ENCODE measurements around the gene ADGRL3.
"Not testable (repeated sequence)": the region's sequence is repeated elsewhere in the genome, so short reads cannot be mapped to it uniquely, and the experiment has no call there.

The ADGRL3 gene

DNA sequence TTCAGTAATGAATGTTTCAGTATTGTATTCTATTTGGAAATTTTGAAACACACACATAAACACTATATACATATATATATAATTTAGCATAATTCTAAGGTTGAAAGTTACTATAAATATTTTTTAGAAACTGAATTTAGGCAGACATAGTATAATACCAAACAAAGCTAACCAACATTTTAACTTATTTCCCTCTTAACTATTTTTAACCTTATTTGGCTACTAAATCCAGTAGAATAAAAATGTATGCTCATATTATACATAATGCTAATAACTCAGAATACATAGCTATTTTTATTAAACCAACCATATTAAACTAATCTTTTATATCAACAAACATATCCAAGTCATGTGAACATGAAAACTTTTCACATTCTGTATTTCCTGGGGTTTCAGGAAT is 563.6 kb downstream of the ADGRL3 start:
- no peak for DNase-seq

DNA sequence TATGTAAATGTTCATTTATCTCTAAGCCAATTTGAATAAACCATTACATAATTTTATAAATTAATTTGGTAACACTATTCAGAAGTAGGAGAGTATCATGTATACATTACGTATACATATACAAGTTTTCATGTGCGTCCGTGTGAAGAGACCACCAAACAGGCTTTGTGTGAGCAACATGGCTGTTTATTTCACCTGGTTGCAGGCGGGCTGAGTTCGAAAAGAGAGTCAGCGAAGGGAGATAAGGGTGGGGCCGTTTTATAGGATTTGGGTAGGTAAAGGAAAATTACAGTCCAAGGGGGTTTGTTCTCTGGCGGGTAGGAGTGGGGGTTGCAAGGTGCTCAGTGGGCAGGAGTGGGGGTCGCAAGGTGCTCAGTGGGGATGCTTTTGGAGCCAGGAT is 564.0 kb downstream of the ADGRL3 start:
- not testable (repeated sequence) for DNase-seq

DNA sequence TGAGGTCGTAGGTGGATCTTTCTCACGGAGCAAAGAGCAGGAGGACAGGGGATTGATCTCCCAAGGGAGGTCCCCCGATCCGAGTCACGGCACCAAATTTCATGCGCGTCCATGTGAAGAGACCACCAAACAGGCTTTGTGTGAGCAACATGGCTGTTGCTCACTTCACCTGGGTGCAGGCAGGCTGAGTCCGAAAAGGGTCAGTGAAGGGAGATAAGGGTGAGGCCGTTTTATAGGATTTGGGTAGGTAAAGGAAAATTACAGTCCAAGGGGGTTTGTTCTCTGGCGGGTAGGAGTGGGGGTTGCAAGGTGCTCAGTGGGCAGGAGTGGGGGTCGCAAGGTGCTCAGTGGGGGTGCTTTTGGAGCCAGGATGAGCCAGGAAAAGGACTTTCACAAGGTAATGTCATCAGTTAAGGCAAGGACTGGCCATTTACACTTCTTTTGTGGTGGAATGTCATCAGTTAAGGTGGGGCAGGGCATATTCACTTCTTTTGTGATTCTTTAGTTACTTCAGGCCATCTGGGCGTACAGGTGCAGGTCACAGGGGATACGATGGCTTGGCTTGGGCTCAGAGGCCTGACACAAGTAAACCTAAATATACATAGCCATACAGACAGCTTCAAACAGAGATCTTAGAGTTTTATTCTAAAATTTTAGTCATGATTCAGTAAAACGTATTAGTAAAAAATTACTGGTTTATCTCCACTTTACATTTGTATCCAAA is 569.5 kb downstream of the ADGRL3 start:
- DNase-seq, result not testable (repeated sequence)

DNA sequence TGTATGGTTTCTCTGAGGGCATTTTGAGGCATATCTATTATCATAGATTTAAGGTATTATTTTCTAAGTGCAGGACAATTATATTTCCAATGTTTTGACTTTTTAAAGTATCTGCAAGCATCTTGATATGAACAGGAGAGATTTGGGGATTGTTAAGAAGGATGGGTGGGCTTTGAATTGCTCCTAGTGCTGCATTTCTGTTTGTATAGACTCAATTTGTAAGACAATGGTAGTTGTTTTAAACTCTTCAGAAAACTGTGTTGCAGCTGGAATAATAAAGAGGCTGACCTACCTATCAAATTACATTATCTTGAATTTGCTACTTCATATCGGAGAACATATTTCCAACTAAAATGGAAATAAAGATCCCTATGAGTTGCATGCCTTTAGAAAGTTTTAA is 570.3 kb downstream of the ADGRL3 start:
- DNase-seq, result no peak

DNA sequence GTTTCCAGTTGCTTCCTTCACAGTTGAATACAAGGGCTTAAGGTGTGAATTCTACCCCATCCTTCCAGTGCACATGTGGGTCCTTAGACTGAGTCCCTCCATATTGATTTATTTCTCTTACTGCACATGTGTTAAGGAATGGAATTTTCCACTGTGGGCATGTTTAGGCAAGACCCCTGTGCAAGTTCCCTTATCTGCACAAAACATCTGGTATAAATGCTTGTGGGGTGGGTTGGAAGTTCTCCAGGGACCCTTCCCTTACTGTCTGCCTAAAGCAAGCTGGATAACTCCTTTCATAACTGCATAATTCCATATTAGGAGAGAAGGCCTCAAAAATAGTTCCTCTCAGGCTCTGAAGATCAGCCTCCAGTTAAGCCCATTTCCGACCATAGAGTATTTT is 570.9 kb downstream of the ADGRL3 start:
- DNase-seq, result no peak

DNA sequence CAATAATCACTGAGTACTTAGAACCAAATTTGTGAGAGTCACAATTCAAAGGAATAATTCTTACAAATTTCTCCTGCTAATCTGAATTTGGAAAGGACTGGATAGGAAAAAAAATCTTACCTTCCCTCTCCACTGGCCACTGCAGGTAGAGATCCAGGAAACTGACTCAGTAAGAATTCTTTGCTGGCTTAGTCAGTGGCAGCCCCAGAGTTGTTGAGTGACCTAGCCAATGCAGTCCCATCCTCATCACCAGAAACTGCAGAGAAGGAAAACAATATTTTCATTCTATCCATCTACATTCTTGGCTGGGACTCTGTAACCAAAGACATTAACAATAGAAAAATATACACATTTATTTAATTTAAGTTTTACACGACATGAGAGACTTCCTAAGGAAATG is 572.0 kb downstream of the ADGRL3 start:
- DNase-seq, result no peak

DNA sequence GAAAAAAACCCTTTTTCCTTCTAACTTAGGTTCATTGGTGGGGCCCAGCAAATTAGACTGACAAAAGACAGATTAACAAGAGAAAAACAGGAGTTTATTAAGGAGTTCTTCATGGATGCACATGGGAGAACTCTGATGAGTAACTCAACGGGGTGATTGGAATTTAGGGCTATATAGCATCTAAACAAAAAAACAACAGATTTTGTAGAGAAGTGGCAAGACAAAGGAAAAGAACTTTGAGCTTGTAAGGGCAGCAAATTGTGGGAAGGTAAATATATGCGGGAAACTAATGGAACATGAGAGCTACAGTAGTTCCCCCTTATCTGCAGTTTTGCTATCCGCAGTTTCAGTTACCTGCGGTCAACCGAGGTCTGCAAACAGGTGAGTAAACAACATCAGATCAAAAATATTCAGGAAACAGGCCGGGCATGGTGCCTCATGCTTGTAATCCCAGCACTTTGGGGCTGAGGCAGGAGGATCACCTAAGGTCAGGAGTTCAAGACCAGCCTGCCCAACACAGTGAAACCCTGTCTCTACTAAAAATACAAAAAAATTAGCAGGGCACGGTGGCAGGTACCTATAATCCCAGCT is 573.6 kb downstream of the ADGRL3 start:
- no peak for DNase-seq

DNA sequence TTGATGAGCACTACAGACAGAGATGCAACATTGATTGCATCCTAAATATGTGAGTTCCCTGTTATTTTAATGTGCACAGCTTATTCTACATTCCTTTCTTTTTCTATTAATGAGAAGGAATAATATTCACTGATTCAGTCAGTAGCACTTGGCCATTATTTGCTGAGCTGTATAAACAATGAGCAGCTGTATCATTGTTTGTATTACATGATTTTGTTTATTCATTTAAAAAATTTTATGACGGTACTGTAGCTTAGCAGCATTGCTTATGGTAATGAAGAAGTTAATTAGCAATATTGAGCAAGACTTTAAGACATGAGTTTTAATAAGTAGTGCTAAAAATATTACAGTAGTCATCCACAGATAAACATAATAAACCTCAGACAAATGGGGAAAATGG is 582.0 kb downstream of the ADGRL3 start:
- no peak for DNase-seq

DNA sequence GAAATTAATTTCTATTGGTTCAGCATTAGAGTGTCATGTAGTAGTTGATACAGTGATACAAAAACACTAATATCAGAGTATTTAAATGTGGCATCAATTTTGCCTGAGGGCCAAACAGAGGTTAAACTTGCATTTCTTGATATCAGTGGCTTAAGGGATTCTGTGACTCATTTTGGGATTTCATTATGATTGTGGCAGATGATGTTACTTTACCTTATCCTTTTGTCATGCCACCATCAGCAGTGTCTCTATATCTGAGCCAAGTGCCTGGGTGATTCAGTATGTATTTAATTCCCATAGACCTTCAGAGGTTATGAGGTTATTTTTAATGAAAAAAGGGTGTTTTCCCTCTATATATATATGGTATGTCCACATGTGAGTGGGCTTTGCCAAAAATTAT is 582.9 kb downstream of the ADGRL3 start:
- no peak for DNase-seq

DNA sequence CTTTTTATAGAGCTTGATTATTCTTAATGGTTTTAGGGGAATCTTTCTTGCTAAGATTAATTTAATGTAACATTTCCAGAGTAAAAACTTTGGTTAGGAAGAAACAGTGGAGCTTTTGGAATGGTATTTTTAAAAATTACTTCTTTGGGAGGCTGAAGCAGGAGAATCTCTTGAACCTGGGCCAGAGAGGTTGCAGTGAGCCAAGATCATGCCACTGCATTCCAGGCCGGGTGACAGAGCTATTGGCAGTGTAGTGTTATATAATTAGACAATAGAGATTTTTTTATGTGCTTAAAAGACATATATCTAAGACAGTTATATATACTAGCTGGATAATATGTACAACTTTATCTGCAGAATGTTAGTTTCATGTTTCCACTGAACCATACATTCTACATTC is 585.6 kb downstream of the ADGRL3 start:
- DNase-seq, result no peak

DNA sequence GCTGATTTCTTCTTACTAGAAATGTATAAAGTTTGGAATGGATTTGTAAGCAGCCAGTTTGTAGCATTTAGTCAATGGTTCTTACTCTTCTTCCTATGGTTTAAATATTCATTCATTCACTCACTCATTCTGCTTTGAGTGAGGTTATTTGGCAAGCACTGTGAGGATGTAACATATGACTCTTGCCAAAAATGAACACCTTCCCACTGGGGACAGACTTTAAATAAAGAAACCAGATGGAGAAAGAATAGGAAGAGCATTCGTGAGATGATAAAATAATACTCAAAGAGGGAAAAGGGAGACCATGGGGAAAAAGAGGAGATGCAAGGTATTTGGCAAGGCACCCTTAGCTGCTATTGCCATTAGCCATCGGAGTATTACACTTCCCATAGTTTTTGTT is 586.1 kb downstream of the ADGRL3 start:
- DNase-seq, result no peak

DNA sequence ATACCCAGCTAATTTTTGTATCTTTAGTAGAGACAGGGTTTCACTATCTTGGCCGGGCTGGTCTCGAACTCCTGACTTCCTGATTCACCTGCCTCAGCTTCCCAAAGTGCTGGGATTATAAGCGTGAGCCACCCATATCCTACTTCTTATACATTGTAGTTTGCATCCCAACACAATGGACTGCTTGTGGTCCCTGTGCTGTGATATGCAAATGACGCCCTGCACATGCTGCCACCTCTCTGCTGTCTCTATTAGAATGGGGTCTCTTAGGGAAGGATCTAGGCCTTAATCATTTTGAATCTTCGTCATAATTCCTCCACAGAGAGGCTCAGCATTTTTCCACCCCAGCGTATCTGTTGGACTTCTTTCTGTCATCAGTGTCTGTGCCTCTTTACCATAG is 595.9 kb downstream of the ADGRL3 start:
- no peak for DNase-seq

DNA sequence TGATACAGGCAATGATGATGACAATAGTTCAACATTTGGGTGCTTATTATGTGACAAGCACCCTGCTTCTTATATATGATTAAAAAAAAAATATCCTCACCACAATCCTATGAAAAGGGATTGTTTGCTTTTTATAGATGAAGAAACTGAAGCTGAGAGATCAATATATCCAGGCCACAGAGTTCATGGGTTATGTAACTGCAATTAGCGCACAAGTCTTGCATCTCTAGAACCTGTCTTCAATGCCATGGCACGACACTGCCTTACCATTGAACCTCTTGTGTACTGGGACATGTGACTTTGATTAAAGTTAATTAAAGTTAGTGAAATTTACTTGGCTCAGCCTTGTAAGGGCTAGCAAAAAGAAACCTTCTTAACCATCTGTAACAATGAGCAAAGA is 599.7 kb downstream of the ADGRL3 start:
- no peak for DNase-seq

DNA sequence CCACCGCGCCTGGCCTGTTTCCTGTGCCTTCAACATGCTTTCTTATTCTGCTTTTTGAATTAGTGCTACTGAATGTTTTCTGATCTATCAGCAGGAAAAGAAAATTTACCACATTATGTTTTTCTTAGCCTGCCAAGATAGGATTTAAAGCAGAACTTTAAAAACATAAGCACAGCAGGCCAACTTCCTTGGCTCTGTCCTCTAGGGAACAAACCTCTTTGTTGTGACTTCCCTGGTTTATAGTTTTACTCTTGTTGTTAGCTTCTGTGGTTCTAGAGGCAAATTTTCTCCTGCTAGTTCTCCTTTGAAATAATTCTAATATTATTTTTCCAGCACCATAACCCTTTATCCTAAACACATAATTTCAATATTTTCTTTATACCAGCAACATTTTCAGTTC is 605.1 kb downstream of the ADGRL3 start:
- DNase-seq, result no peak

DNA sequence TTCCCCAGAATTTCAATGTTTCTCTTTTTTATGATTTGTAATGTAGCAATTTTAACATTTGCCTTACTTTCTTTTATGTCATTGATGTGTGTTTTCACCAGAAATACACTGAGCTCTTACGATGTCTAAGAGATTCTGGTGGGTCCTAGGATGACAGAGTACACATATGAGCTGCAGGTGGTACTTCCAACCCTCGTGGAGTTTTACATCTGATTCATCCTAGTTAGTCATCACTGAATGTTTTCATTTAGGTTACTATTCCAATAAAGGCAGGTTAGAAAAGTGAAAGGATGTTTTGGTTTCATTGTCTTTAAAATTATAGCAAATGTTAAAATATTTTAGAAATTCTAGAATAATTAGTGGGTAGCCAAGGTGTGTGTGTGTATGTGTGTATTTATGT is 605.9 kb downstream of the ADGRL3 start:
- no peak for DNase-seq

DNA sequence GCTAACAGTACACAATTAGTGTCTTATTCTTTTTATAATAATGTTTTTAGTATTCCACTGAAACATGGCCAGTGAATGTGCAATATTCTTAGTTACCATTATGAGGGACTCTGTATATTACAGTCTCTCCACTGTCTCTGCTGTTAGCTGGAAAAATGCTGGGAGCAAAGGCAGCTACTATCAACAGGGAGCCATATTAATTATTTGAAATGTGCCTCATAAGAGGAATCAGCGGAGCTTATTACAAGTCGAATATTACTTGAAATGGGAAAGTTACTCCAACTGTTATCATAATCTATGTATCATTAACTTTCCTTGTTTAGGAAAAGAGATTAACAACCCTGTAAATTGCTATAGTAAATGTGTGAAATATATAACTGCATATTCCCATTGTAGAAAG is 612.0 kb downstream of the ADGRL3 start:
- no peak for DNase-seq

DNA sequence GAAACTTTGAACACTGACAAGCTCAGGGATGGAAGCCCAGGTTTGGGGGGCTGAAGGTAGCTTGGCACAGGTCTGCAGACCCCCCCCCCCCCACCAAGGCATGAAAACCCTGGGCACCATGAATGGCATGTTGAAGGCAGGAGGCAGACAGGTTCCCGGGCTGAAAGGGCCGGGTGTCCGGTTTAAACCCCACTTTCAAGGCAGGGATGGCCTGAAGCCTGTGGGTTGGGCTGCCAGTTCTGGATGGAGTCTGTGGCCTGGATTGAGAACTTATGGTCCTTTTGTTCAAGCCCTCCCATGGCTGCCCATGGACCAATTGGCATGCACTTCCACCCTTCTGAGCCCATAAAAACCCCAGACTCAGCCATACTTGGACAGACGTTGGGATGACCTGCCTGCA is 616.9 kb downstream of the ADGRL3 start:
- DNase-seq, result no peak

DNA sequence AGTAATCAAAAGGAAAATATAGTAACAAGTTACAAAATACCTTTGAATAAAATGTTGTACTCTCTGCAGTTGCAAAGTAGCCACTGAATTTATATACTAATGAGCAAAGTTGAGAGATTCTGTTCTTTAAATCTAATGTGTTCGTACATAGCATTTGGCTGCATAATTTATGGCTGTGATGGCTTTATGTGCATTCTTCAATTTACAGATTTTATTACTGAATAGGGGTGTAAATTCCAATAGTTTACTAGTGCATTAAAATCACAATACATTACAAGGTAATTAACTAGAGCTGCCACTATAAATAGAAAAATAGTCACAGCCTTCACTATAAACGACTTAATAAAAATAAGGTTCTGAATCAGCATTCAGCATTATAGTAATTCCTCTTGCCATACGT is 620.0 kb downstream of the ADGRL3 start:
- no peak for DNase-seq

DNA sequence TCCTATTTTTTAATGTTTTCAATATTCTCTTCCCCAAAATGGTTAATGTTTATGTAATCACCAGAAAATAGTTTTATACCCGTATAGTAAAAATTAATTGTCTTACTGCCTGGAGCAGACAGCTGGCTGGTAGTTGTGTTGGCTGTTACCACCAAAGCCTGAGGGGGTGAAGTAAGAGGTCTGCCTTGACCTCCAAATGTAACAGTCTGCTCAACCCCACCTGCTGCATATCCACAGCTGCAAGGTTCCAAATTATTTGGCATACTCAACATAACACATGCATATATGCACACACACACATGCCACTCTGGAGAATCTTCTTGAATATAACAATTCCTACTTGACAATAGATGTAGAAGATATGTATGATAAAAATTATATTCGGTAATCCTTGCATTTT is 624.3 kb downstream of the ADGRL3 start:
- DNase-seq, result no peak

DNA sequence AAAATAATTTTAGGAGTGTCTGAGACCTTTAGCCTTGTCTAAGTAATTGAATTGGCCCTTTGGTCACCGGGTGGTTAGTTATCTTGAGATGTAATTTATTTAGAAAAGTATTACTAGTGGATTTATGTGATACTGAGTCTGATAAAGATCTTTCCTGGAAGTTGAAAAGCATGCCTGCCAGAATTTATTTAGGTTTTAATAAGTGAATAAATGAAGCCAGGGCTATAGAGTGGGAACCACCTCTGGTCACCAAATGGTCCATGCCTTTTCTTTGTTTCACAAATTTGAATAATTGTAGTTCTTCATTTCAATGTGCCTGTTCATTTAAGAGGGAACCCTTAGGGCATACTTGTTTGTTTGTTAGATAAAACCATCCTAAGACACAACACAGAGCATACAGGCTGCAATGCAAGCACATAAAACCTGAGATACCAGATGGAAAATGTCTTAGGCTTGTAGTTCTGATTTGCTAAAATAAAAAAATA is 627.8 kb downstream of the ADGRL3 start:
- no peak for DNase-seq

DNA sequence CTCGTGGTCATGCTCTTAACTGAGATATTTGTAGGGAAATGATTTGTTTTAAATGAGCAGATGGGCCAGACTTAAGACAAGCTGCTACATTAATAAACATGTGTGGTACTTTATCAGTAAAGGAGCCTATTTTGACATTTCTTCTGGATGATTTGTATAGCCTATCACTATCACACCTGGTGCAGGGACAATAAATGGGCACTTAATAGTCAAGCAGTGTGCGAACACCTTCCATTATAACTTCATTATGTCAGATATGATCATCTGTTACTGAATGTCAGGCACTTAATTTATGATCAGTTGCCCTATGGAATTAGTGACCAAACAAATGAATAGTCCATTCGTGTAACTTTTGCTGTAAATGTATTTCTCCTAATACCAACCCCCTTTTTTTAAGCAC is 628.8 kb downstream of the ADGRL3 start:
- DNase-seq, result no peak

DNA sequence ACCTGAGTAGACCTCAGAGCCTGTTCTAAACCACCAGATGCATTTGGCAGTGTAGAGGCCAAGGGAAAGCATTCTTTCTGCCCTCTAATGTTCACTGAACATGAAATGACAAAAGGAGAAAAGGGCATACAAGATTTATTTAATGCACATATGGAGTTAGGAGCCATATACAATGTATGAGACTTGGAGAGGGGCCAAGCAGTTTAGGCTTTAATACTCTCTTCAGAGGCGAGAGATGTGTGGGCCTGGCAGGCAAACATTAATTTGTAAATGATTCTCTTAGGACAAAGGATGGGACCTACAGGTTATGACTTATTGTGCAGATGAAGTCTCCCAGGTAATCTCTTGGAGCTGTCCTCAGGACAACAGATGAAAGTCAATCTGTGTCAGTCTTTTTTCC is 631.9 kb downstream of the ADGRL3 start:
- no peak for DNase-seq

DNA sequence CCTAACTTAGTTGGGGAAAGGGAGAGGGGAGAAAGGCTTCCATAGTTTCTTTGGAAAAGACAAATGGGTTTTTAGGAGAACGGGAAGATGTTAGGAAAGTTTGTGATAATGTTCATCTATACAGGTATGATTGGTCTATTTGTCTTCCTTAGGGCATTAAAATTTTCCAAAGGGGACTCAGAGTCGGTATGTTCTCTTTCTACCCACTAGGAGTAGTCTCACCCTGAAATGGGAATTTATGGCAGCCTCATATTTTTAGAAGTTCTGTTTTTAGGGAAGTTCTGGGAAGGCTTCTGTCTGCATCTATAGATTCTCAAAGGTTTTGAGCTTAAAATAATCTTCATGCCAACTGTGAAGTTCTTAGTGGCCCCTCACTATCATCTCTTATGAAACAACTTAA is 637.3 kb downstream of the ADGRL3 start:
- DNase-seq, result no peak

DNA sequence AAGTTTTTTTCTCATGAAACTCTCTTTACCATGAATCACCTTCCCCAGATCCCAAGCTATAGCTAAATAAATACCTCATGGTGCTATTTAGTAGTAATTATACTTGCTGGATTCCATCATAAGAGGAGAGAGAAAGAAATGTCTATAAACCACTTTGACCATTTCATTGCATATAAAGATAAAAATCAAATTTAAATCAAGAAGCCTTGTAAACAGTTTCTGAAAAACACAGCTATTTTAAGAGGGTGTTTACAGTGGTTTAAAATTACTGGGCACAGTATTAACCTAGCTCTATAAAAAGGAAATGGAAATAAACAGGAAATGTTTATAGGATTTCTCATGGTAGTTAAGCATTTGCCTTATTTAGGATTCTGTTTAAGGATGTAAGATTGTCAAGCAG is 637.9 kb downstream of the ADGRL3 start:
- no peak for DNase-seq

DNA sequence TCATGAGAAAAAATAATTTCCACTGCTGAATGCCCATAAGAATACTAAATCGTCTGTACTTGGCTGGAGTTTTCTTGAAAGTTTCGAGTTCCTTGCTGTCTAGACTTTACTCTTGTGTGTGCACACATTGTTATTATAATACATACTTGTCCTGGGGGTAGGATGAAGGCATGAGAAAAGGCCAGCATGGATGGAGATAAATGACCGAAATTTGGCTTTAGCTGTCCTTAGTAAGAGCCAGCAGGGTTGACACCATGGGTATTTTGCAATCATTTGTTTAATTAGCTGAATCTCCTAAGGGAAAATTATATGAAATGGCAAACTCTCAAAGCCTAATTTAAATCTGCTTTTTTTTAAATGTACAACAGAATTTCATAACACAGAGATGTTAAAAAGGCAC is 641.6 kb downstream of the ADGRL3 start:
- DNase-seq, result no peak
